IPS-18a (cell line): ENCODE data around the gene CNIH3.

Experiments used
- H3K27ac ChIP-seq: one replicate; pipeline ENCODE4 v1.5.1; 2013; ENCODE audit warnings: low read length
- H3K27me3 ChIP-seq: one replicate; pipeline ENCODE4 v1.6.1; 2013; ENCODE audit warnings: mild to moderate bottlenecking, low read length; ENCODE audit not compliant: control insufficient read depth, insufficient read depth
- H3K36me3 ChIP-seq: one replicate; pipeline ENCODE4 v1.6.1; 2013; ENCODE audit warnings: low read depth, low read length; ENCODE audit not compliant: control insufficient read depth
- H3K4me1 ChIP-seq: one replicate; pipeline ENCODE4 v1.6.1; 2013; ENCODE audit warnings: low read depth, low read length; ENCODE audit not compliant: control insufficient read depth
- H3K4me3 ChIP-seq: one replicate; pipeline ENCODE4 v1.5.1; 2013; ENCODE audit warnings: low read length
- H3K9ac ChIP-seq: one replicate; pipeline ENCODE4 v1.6.1; 2013; ENCODE audit warnings: mild to moderate bottlenecking, low read length, moderate library complexity
- H3K9me3 ChIP-seq: one replicate; pipeline ENCODE4 v1.6.1; 2013; ENCODE audit warnings: low read depth, low read length; ENCODE audit not compliant: control insufficient read depth

Gene CNIH3

GRCh38 chr1:224727351-224728289, 111.5 kb downstream of the CNIH3 start:
- H3K9ac ChIP-seq, result no peak overlapping the region
- H3K4me3 ChIP-seq, result no peak overlapping the region
- no peaks in the 10 kb centered on the region for H3K27me3 ChIP-seq
- H3K36me3 ChIP-seq, result no peaks in the 10 kb centered on the region
- H3K9me3 ChIP-seq, result no peaks in the 10 kb centered on the region
- H3K27ac ChIP-seq, result no peak overlapping the region
- H3K4me1 ChIP-seq, result no peaks in the 10 kb centered on the region

GRCh38 chr1:224730540-224730939, 114.4 kb downstream of the CNIH3 start:
- H3K9me3 ChIP-seq, result no peaks in the 10 kb centered on the region
- peaks cover 4% of the 10 kb centered on the region for H3K4me1 ChIP-seq
- no peaks in the 10 kb centered on the region for H3K36me3 ChIP-seq
- no peaks in the 10 kb centered on the region for H3K27me3 ChIP-seq
- no peak overlapping the region for H3K9ac ChIP-seq
- H3K27ac ChIP-seq, result no peak overlapping the region
- H3K4me3 ChIP-seq, result no peak overlapping the region

GRCh38 chr1:224730965-224731364, 114.8 kb downstream of the CNIH3 start:
- Histone ChIP-seq H3K9me3 (no peaks in the 10 kb centered on the region), H3K27me3 (no peaks in the 10 kb centered on the region), H3K27ac (no peak overlapping the region), H3K4me3 (no peak overlapping the region), H3K9ac (no peak overlapping the region), H3K36me3 (no peaks in the 10 kb centered on the region), H3K4me1 (peaks cover 4% of the 10 kb centered on the region)

- Histone ChIP-seq H3K9ac (no peak overlapping the region), H3K27me3 (no peaks in the 10 kb centered on the region), H3K9me3 (no peaks in the 10 kb centered on the region), H3K27ac (no peak overlapping the region), H3K4me3 (no peak overlapping the region), H3K4me1 (peaks cover 9% of the 10 kb centered on the region), H3K36me3 (no peaks in the 10 kb centered on the region)
Measured at GRCh38 chr1:224731633-224732032, 115.5 kb downstream of the CNIH3 start.

GRCh38 chr1:224732377-224733026, 116.4 kb downstream of the CNIH3 start:
- Histone ChIP-seq H3K9ac (no peak overlapping the region), H3K9me3 (no peaks in the 10 kb centered on the region), H3K27ac (no peak overlapping the region), H3K4me1 (peaks cover 16% of the 10 kb centered on the region), H3K4me3 (no peak overlapping the region), H3K36me3 (no peaks in the 10 kb centered on the region), H3K27me3 (peaks cover 4% of the 10 kb centered on the region)

GRCh38 chr1:224733027-224733911, 117.2 kb downstream of the CNIH3 start:
- Histone ChIP-seq H3K9me3 (no peaks in the 10 kb centered on the region), H3K9ac (no peak overlapping the region), H3K4me1 (peaks cover 24% of the 10 kb centered on the region), H3K27me3 (peaks cover 11% of the 10 kb centered on the region), H3K36me3 (no peaks in the 10 kb centered on the region), H3K4me3 (no peak overlapping the region), H3K27ac (no peak overlapping the region)

GRCh38 chr1:224734261-224734935, 118.3 kb downstream of the CNIH3 start:
- Histone ChIP-seq H3K9ac (no peak overlapping the region), H3K27me3 (peaks cover 13% of the 10 kb centered on the region), H3K4me3 (no peak overlapping the region), H3K4me1 (peaks cover 29% of the 10 kb centered on the region), H3K36me3 (no peaks in the 10 kb centered on the region), H3K27ac (no peak overlapping the region), H3K9me3 (no peaks in the 10 kb centered on the region)

- Histone ChIP-seq H3K27me3 (peaks cover 13% of the 10 kb centered on the region), H3K36me3 (no peaks in the 10 kb centered on the region), H3K4me3 (no peak overlapping the region), H3K9ac (no peak overlapping the region), H3K27ac (no peak overlapping the region), H3K4me1 (peaks cover 34% of the 10 kb centered on the region), H3K9me3 (no peaks in the 10 kb centered on the region)
Measured at GRCh38 chr1:224735159-224735558, 119.0 kb downstream of the CNIH3 start.

- H3K4me1 ChIP-seq, result peaks cover 34% of the 10 kb centered on the region
- no peaks in the 10 kb centered on the region for H3K9me3 ChIP-seq
- no peak overlapping the region for H3K9ac ChIP-seq
- no peak overlapping the region for H3K4me3 ChIP-seq
- H3K27ac ChIP-seq, result no peak overlapping the region
- H3K27me3 ChIP-seq, result peaks cover 13% of the 10 kb centered on the region
- H3K36me3 ChIP-seq, result no peaks in the 10 kb centered on the region
Measured at GRCh38 chr1:224736619-224737352, 120.7 kb downstream of the CNIH3 start.

GRCh38 chr1:224737353-224737727, 121.2 kb downstream of the CNIH3 start:
- H3K4me1 ChIP-seq, result peaks cover 34% of the 10 kb centered on the region

More at GRCh38 chr1:224737353-224737727, 121.2 kb downstream of the CNIH3 start:
- Histone ChIP-seq H3K4me3 (no peak overlapping the region), H3K9ac (no peak overlapping the region), H3K27me3 (peaks cover 13% of the 10 kb centered on the region), H3K36me3 (no peaks in the 10 kb centered on the region), H3K27ac (no peak overlapping the region), H3K9me3 (no peaks in the 10 kb centered on the region)
